Thyroid gland (tissue), 4 donors: Measurements from ENCODE around the gene C3orf38.

Experiments used
- CTCF ChIP-seq, 6 experiments: fragments of 200-600 bp in 3 of 6; fragments of 450-650 bp in 3 of 6; sonication (generic) in 3 of 6; IDR thresholded peaks; one replicate each; pipeline ENCODE4 v1.5.1; 2016 to 2019; ENCODE audit warnings: antibody characterized with exemption in 6 of 6, mild to moderate bottlenecking in 2 of 6, inconsistent platforms in 1 of 6, moderate library complexity in 1 of 6
- POLR2A ChIP-seq, 2 donors: fragments of 450-650 bp; IDR thresholded peaks; one replicate each; pipeline ENCODE4 v1.6.1; 2017; ENCODE audit warnings: antibody characterized with exemption in 2 of 2, mild to moderate bottlenecking in 2 of 2, moderate library complexity in 1 of 2

GRCh38 chr3:88148651-88149050 is 1.1 kb upstream of the C3orf38 start:
- TF ChIP-seq CTCF (IDR thresholded peaks at IDR 0.05) (no peak), POLR2A (IDR thresholded peaks at IDR 0.05) (no peak)
